Ovary (tissue), 9 donors: ENCODE results near the gene RAP1GAP2. TPM values are rescaled to one million over a fixed set of nuclear protein-coding genes. Genes with fewer than 3 reads are reported as not detected.
"Not testable (repeated sequence)": the region's sequence is repeated elsewhere in the genome, so short reads cannot be mapped to it uniquely, and the experiment has no call there.

Experiments used
- DNase-seq, 5 donors: peaks; one replicate each; pipeline ENCODE4 v3.0.0-alpha.2; 2019 to 2020
- H3K27ac ChIP-seq, 2 donors: fragments of 200-600 bp; one replicate each; pipeline versions ENCODE4 v1.5.1 to v1.8.0; 2019 to 2022
- H3K27me3 ChIP-seq: fragments of 200-600 bp; one replicate; pipeline ENCODE4 v1.8.0; 2022
- H3K36me3 ChIP-seq: fragments of 200-600 bp; sonication (generic); one replicate; pipeline ENCODE4 v1.5.1; 2019
- H3K4me1 ChIP-seq: one replicate; pipeline ENCODE4 v1.8.1; 2013; ENCODE audit warnings: mild to moderate bottlenecking, moderate library complexity; ENCODE audit not compliant: insufficient read depth
- H3K4me3 ChIP-seq: fragments of 200-600 bp; sonication (generic); one replicate; pipeline ENCODE4 v1.5.1; 2017
- H3K9me3 ChIP-seq, 2 donors: fragments of 200-600 bp in 1 of 2; sonication (generic) in 1 of 2; one replicate each; pipeline versions ENCODE4 v1.5.1 to v1.8.1; 2013 to 2019; ENCODE audit warnings: mild to moderate bottlenecking in 1 of 2, moderate library complexity in 1 of 2
- EP300 ChIP-seq: sonication (generic); formaldehyde crosslinking; IDR thresholded peaks from one replicate; pipeline ENCODE4 v1.6.1; 2017; ENCODE audit warnings: antibody characterized with exemption
- POLR2A ChIP-seq: fragments of 450-650 bp; IDR thresholded peaks from one replicate; pipeline ENCODE4 v1.6.1; 2017; ENCODE audit warnings: antibody characterized with exemption, mild to moderate bottlenecking, moderate library complexity
- WGBS, 3 donors: extraction: QIAGEN DNeasy Blood & Tissue Kit in 1 of 3; methylation state at CpG; one replicate each; pipeline versions ENCODE4 v1.1.5 to v1.1.7; 2013 to 2017; 5-methylcytosine and 5-hydroxymethylcytosine counted together
- intact Hi-C, 4 donors: fragments of 100-400 bp; cut with DNase I; formaldehyde crosslinking; loops; one replicate each; pipeline versions ENCODE4 v1.11.0 to v1.15.1; 2022 to 2023
- polyA plus RNA-seq, 2 donors: library from polyadenylated mRNA; stranded (reverse); fragments of 200-250 nt in 1 of 2; fragments of 350-450 nt in 1 of 2; fragmentation: Illumina TruSeq in 1 of 2; extraction: RNeasy Lipid Tissue Mini Kit (QIAGEN cat#74804) in 1 of 2; gene quantifications; one replicate each; pipeline ENCODE4 v1.2.3, GENCODE V29; 2013 to 2014
- total RNA-seq, 7 donors: library from RNA; depleted of rRNA in 2 of 7; stranded (reverse); fragments of >200 nt in 2 of 7; fragmentation: NEBNext Ultra II Directional in 3 of 7; extraction: Animal tissue kit (Norgen Biotek cat#: 25700) in 3 of 7; gene quantifications; one replicate each; pipeline versions ENCODE4 v1.1.0 to v1.2.4, GENCODE V29; 2016 to 2023
- TF ChIP-seq, protein P1 (sequence below), 3 donors: fragments of 450-650 bp in 2 of 3; fragments of 200-600 bp in 1 of 3; IDR thresholded peaks; one replicate each; pipeline versions ENCODE4 v1.5.1 to v1.8.0; 2016 to 2022; ENCODE audit warnings: antibody characterized with exemption in 3 of 3, mild to moderate bottlenecking in 1 of 3
- donor health status: DM: no; HTN: no; CAD: no; lungs with moderate emphysema.
- donor health status: DM: no; HTN: no; CAD: no.
- donor health status: Bipolar disorder and iron deficiency.
- donor health status: DM: yes; HTN: yes; CAD: no.
- donor health status: DM: no; HTN: no; CAD: no.
- donor health status: DM: yes; HTN: yes; CAD: no.

Gene RAP1GAP2
- total and polyA plus RNA-seq, 9 donors: 4.3 to 15.4 (median 12.3) TPM

DNA sequence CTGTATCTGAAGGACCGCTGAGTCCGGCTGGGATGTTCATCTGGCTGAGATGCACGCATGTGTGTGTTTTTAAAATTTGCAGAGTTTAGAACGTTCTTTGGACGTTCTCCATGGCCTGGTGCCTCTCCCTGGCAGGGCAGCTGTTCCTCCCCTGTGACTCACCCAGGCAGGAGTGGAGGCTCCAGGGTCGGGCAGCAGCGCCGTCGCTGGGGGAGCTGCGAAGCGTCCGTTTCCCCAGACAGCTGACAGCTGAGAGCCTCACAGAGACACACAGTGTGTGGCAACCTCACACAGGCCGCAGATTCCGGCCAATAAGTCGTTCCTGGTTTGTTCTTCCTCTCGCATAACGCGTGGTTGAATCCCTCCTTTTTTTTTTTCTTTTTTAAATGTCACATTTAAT, 186.6 kb downstream of the RAP1GAP2 start:
- Histone ChIP-seq H3K4me3 (no peak overlapping the region), H3K36me3 (no peaks in the 10 kb centered on the region), H3K4me1 (peaks cover 12% of the 10 kb centered on the region), H3K27ac (peak overlapping the region in 1 of 2 donors; percentile 61), H3K27me3 (no peaks in the 10 kb centered on the region), H3K9me3 (no peaks in the 10 kb centered on the region)
- TF ChIP-seq EP300 (no peak), POLR2A (peak; percentile 13)
- TF ChIP-seq, protein P1, sequence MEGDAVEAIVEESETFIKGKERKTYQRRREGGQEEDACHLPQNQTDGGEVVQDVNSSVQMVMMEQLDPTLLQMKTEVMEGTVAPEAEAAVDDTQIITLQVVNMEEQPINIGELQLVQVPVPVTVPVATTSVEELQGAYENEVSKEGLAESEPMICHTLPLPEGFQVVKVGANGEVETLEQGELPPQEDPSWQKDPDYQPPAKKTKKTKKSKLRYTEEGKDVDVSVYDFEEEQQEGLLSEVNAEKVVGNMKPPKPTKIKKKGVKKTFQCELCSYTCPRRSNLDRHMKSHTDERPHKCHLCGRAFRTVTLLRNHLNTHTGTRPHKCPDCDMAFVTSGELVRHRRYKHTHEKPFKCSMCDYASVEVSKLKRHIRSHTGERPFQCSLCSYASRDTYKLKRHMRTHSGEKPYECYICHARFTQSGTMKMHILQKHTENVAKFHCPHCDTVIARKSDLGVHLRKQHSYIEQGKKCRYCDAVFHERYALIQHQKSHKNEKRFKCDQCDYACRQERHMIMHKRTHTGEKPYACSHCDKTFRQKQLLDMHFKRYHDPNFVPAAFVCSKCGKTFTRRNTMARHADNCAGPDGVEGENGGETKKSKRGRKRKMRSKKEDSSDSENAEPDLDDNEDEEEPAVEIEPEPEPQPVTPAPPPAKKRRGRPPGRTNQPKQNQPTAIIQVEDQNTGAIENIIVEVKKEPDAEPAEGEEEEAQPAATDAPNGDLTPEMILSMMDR (IDR thresholded peaks at IDR 0.05): peak in 2 of 3 donors; percentile 17 to 30
- intact Hi-C loops: no loop called here
- 6 to 27% (median 10%) methylated on average over 18 of the region's 18 CpGs for WGBS, 3 donors
- peak; percentile 88 to 92 (median 89) for DNase-seq

DNA sequence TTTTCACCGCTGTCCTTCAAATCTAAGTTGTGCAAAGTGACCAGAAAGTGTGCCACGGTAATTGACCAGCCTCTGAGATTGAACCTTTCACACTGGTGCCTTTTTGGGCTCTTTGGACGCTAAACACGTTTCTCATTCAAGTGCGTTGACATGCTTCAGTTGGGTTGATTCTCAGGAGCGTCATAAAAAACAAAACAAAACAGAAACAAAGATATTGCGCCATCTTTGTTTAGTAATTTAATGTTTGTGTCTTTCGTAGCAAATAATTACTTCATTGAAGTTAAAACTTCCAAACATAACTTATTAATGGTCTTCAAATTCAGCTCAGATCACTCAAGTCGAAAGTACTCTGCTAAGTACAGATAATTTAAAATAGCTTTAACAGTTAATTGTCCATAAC, 187.0 kb downstream of the RAP1GAP2 start:
- H3K9me3 ChIP-seq: no peaks in the 10 kb centered on the region
- peaks cover 12% of the 10 kb centered on the region for H3K4me1 ChIP-seq
- H3K27ac ChIP-seq: peak overlapping the region in 1 of 2 donors; percentile 61
- no peak for DNase-seq
- no peaks in the 10 kb centered on the region for H3K36me3 ChIP-seq
- 38 to 57% (median 51%) methylated on average over 9 of the region's 9 CpGs for WGBS, 3 donors
- TF ChIP-seq, protein P1 (IDR thresholded peaks at IDR 0.05): no peak
- no peak for TF ChIP-seq POLR2A
- TF ChIP-seq EP300: no peak
- intact Hi-C loops: no loop called here
- H3K4me3 ChIP-seq: no peak overlapping the region
- no peaks in the 10 kb centered on the region for H3K27me3 ChIP-seq

DNA sequence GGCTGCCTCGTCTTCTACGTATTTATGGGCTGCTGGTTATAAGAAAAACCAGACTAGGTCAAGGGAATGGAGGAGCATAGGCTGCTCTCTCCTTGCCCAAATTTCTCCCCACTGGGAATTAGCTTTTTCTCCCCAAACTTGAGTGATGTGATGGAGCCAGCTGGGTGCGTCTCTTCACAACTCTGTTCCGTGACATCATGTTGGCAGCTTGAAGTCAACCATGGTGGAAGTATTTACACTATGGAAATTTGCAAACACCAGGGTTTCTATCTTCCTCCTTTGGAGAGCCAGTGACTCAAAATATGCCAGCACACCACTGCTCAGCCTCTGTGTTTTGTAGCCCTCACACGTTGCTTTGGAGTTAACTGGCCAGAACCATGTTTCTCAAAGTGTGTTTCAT, 189.1 kb downstream of the RAP1GAP2 start:
- Histone ChIP-seq H3K4me3 (no peak overlapping the region), H3K36me3 (no peaks in the 10 kb centered on the region), H3K4me1 (peaks cover 12% of the 10 kb centered on the region), H3K9me3 (no peaks in the 10 kb centered on the region), H3K27me3 (no peaks in the 10 kb centered on the region), H3K27ac (no peak overlapping the region)
- TF ChIP-seq, protein P1 (IDR thresholded peaks at IDR 0.05): no peak
- TF ChIP-seq POLR2A (no peak), EP300 (no peak)
- intact Hi-C loops: no loop called here
- DNase-seq: no peak
- 88 to 91% (median 89%) methylated on average over 5 of the region's 5 CpGs for WGBS, 3 donors

DNA sequence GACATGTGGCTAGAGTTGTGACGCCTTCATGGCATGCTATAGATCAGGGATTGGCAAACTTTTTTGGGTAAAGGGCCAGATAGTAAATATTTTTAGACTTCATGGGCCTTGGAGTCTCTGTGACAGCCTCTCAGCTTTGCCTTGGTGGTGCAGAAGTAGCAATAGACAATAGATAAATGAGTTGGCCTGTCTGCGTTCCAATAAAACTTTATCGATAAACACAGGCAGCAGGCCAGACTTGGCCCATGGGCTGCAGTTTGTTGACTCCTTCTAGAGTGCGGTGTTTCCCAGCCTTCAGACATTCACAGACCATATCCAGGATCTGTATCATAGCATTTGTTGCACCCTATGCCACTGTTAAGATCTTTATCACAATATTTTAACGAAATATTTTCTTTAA, 190.7 kb downstream of the RAP1GAP2 start:
- Histone ChIP-seq H3K4me3 (no peak overlapping the region), H3K9me3 (no peaks in the 10 kb centered on the region), H3K36me3 (no peaks in the 10 kb centered on the region), H3K4me1 (peaks cover 6% of the 10 kb centered on the region), H3K27me3 (no peaks in the 10 kb centered on the region), H3K27ac (no peak overlapping the region)
- 89 to 95% (median 94%) methylated on average over 5 of the region's 5 CpGs for WGBS, 3 donors
- intact Hi-C loops: no loop called here
- no peak for DNase-seq
- TF ChIP-seq, protein P1 (IDR thresholded peaks at IDR 0.05): no peak
- TF ChIP-seq POLR2A: no peak
- no peak for TF ChIP-seq EP300

DNA sequence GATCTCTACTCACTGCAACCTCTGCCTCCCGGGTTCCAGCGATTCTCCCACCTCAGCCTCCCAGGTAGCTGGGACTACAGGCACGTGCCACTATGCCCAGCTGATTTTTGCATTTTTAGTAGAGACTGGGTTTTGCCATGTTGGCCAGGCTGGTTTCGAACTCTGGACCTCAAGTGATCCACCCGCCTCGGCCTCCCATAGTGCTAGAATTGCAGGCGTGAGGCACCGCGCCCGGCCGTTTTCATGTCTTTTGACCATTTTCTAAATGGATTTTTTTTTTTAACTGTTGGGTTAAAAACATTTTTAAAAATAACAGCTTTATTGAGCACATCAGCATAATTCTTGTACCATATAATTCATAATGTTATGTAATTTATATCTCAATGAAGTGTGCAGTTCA, 193.2 kb downstream of the RAP1GAP2 start:
- H3K4me3 ChIP-seq, intact Hi-C loops, H3K4me1 ChIP-seq, H3K9me3 ChIP-seq, H3K27ac ChIP-seq, H3K36me3 ChIP-seq, H3K27me3 ChIP-seq, DNase-seq: not testable (repeated sequence)
- 94 to 99% (median 96%) methylated on average over 11 of the region's 11 CpGs for WGBS, 3 donors
